ENCODE measurements around the gene TM4SF18. TPM values are rescaled to one million over a fixed set of nuclear protein-coding genes. Genes with fewer than 3 reads are reported as not detected.
A peak's percentile ranks its signal among the peaks of the same experiment; 100 is the strongest.

The TM4SF18 gene
- polyA plus RNA-seq, 3 donors = 23.1 to 31.6 (median 26.6) TPM

GRCh38 chr3:149273096-149273751 lies 60.2 kb downstream of the TM4SF18 start:
- DNase-seq (ENCODE audit: extremely low read depth in 1 of 11, low read depth in 9 of 11, low spot score in 4 of 11) = peak; percentile 47 to 79 (median 69)

DNA sequence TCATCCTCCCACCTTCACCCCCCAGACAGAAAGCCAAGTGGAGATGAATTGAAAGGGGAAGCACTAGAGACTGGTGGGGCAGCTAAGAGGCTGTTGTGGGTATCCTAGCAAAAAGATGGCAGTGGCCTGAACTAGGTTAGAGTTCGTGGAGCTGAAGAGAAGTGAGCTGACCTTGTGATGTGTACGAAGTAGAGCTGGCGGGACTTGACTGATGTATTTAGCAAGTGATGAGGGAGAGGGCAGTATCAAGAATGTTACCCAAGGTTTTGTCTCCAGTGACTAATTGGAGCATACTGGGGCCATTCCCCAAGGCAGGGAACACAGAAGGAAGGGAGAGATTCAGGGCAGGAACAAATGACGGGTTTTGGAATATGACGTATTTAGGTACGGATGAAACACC lies 61.8 kb downstream of the TM4SF18 start:
- DNase-seq (ENCODE audit: extremely low read depth in 1 of 11, low read depth in 9 of 11, low spot score in 4 of 11) = no peak

DNA sequence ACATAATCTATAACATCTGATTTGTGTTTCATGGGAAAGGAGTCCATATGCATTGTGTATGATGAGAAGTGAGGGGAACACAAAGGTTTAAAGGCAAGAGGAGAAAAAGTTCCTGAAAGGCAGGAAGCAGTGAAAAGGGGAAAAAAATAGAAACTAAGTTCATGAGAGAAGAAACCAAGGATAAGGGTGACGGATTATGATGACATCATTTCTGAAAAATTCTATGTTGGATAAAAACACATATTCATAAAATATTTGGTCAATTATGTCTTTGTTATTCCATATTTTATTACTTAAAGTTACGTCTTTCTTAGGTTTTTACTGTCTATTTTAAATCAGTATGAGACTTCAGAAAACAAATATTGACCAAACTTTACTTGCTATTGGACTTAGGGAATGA lies 63.3 kb downstream of the TM4SF18 start:
- no peak for DNase-seq (ENCODE audit: extremely low read depth in 1 of 11, low read depth in 9 of 11, low spot score in 4 of 11)

GRCh38 chr3:149269687-149270086 lies 63.7 kb downstream of the TM4SF18 start:
- no peak for DNase-seq (ENCODE audit: extremely low read depth in 1 of 11, low read depth in 9 of 11, low spot score in 4 of 11)

Other genes with a start within 250 kb of the TM4SF18 start
- 10 to 100 TPM; 38.0 to 46.1 (median 45.0) TPM for gene HLTF, start 247.1 kb downstream of the TM4SF18 start, polyA plus RNA-seq (ENCODE audit: insufficient read length in 3 of 3)
- 10 to 100 TPM; 27.1 to 37.8 (median 34.3) TPM for gene HPS3, start 204.0 kb downstream of the TM4SF18 start, polyA plus RNA-seq (ENCODE audit: insufficient read length in 3 of 3)
- 1 to 10 TPM in 1 of 3 donors, under 1 TPM in 2; 0.45 to 1.0 (median 0.67) TPM for gene CP, start 111.8 kb downstream of the TM4SF18 start, polyA plus RNA-seq (ENCODE audit: insufficient read length in 3 of 3)
- 10 to 100 TPM; 58.8 to 78.1 (median 59.2) TPM for gene TM4SF1, start 44.0 kb upstream of the TM4SF18 start, polyA plus RNA-seq (ENCODE audit: insufficient read length in 3 of 3)
- gene TM4SF4, start 141.1 kb upstream of the TM4SF18 start, polyA plus RNA-seq (ENCODE audit: insufficient read length in 3 of 3) = 1 to 10 TPM; 2.5 to 4.2 (median 3.2) TPM

Data from renal cortex interstitium (tissue), 11 donors.